DOHH2 (cell line): ENCODE measurements around the gene STPG4.

Experiments used
- H3F3A ChIP-seq: fragments of 200-600 bp; sonication (generic), shearing (Covaris generic); 2 replicates; pipeline ENCODE4 v1.6.0; 2016; ENCODE audit warnings: antibody characterized with exemption, mild to moderate bottlenecking; ENCODE audit not compliant: control insufficient read depth, insufficient read depth
- H3K27ac ChIP-seq: fragments of 200-600 bp; sonication (generic); 2 replicates; pipeline ENCODE4 v1.5.1; 2014; ENCODE audit warnings: low read depth, mild to moderate bottlenecking, low read length, moderate library complexity
- H3K27me3 ChIP-seq: fragments of 200-600 bp; sonication (generic); 2 replicates; pipeline ENCODE4 v1.6.1; 2014; ENCODE audit warnings: mild to moderate bottlenecking, low read length, mixed read lengths; ENCODE audit not compliant: control insufficient read depth
- H3K36me3 ChIP-seq: fragments of 200-600 bp; sonication (generic); 2 replicates; pipeline ENCODE4 v1.6.1; 2014; ENCODE audit warnings: mild to moderate bottlenecking, low read length, moderate library complexity, mixed read lengths; ENCODE audit not compliant: control insufficient read depth
- H3K4me1 ChIP-seq: fragments of 200-600 bp; sonication (generic); 2 replicates; pipeline ENCODE4 v1.6.1; 2014; ENCODE audit warnings: mild to moderate bottlenecking, low read length, mixed read lengths; ENCODE audit not compliant: control insufficient read depth
- H3K4me2 ChIP-seq: fragments of 200-600 bp; sonication (generic); 2 replicates; pipeline ENCODE4 v1.6.0; 2014; ENCODE audit warnings: mild to moderate bottlenecking, low read length, moderate library complexity
- H3K4me3 ChIP-seq: fragments of 200-600 bp; sonication (generic); 2 replicates; pipeline ENCODE4 v1.5.1; 2014; ENCODE audit warnings: mild to moderate bottlenecking, low read length, mixed read lengths
- H3K79me2 ChIP-seq: fragments of 200-600 bp; sonication (generic); 2 replicates; pipeline ENCODE4 v1.6.1; 2014; ENCODE audit warnings: mild to moderate bottlenecking, low read length, mixed read lengths; ENCODE audit not compliant: control insufficient read depth
- H3K9me2 ChIP-seq: fragments of 200-600 bp; sonication (generic); replicated peaks from 2 replicates; pipeline ENCODE4 v1.6.1; 2014; ENCODE audit warnings: mild to moderate bottlenecking, low read length, mixed read lengths; ENCODE audit not compliant: control insufficient read depth
- H3K9me3 ChIP-seq: fragments of 200-600 bp; sonication (generic); 2 replicates; pipeline ENCODE4 v1.6.1; 2014; ENCODE audit warnings: antibody characterized with exemption, low read length, mixed read lengths; ENCODE audit not compliant: control insufficient read depth, insufficient read depth
- H4K20me1 ChIP-seq: fragments of 200-600 bp; sonication (generic); 2 replicates; pipeline ENCODE4 v1.6.0; 2014; ENCODE audit warnings: low read depth, mild to moderate bottlenecking, antibody characterized with exemption, low read length, moderate library complexity; ENCODE audit not compliant: control insufficient read depth, insufficient read depth
- CTCF ChIP-seq: fragments of 200-600 bp; sonication (generic); IDR thresholded peaks from one replicate; pipeline ENCODE4 v1.5.1; 2014; ENCODE audit warnings: antibody characterized with exemption, mild to moderate bottlenecking, low read depth, low read length; ENCODE audit not compliant: poor library complexity, severe bottlenecking
- EZH2phosphoT487 ChIP-seq: fragments of 200-600 bp; sonication (generic); IDR thresholded peaks from 2 replicates; pipeline ENCODE4 v1.6.1; 2017; ENCODE audit warnings: borderline replicate concordance, mild to moderate bottlenecking, antibody characterized with exemption, low read length, moderate library complexity, mixed read lengths

Gene STPG4

GRCh38 chr2:47098953-47099352 is 56.2 kb downstream of the STPG4 start:
- H3K36me3 ChIP-seq = no peaks in the 10 kb centered on the region
- no peaks in the 10 kb centered on the region for H3K79me2 ChIP-seq
- TF ChIP-seq CTCF (no peak), EZH2phosphoT487 (no peak)

GRCh38 chr2:47097563-47097962 is 57.5 kb downstream of the STPG4 start:
- Histone ChIP-seq H3K27me3 (no peaks in the 10 kb centered on the region; the same call in 1 of the 2 replicates), H3K4me2 (no peak overlapping the region), H3K27ac (no peak overlapping the region), H3K79me2 (no peaks in the 10 kb centered on the region), H3K36me3 (no peaks in the 10 kb centered on the region), H3K4me1 (no peaks in the 10 kb centered on the region), H3F3A (no peaks in the 10 kb centered on the region), H3K9me3 (no peaks in the 10 kb centered on the region), H4K20me1 (no peaks in the 10 kb centered on the region), H3K4me3 (no peak overlapping the region), H3K9me2 (no peaks in the 10 kb centered on the region)
- TF ChIP-seq EZH2phosphoT487 (no peak), CTCF (no peak)

More at GRCh38 chr2:47098953-47099352, 56.2 kb downstream of the STPG4 start:
- Histone ChIP-seq H3K9me3 (no peaks in the 10 kb centered on the region), H4K20me1 (no peaks in the 10 kb centered on the region), H3F3A (no peaks in the 10 kb centered on the region), H3K27ac (no peak overlapping the region), H3K4me2 (no peak overlapping the region), H3K4me1 (no peaks in the 10 kb centered on the region), H3K9me2 (no peaks in the 10 kb centered on the region), H3K27me3 (no peaks in the 10 kb centered on the region; the same call in 1 of the 2 replicates), H3K4me3 (no peak overlapping the region)

GRCh38 chr2:47096451-47096850 is 58.7 kb downstream of the STPG4 start:
- H3K9me3 ChIP-seq = no peaks in the 10 kb centered on the region
- no peaks in the 10 kb centered on the region for H3K36me3 ChIP-seq
- H3F3A ChIP-seq = no peaks in the 10 kb centered on the region
- no peaks in the 10 kb centered on the region; the same call in 1 of the 2 replicates for H3K27me3 ChIP-seq
- no peaks in the 10 kb centered on the region for H4K20me1 ChIP-seq
- no peak overlapping the region for H3K27ac ChIP-seq
- H3K4me1 ChIP-seq = no peaks in the 10 kb centered on the region
- no peaks in the 10 kb centered on the region for H3K79me2 ChIP-seq
- TF ChIP-seq CTCF (no peak), EZH2phosphoT487 (no peak)
- no peak overlapping the region for H3K4me3 ChIP-seq
- H3K9me2 ChIP-seq = no peaks in the 10 kb centered on the region
- no peak overlapping the region for H3K4me2 ChIP-seq
